SK-N-SH (cell line): Measurements from ENCODE around the gene TNS4. TPM values are rescaled to one million over a fixed set of nuclear protein-coding genes. Genes with fewer than 3 reads are reported as not detected.

Experiments
- CTCF ChIA-PET: fragments of 300-600, 350-600 bp; formaldehyde crosslinking; extraction: SDS; loops from one replicate; lab custom pipeline; 2021; lab: Yijun Ruan, JAX
- POLR2A ChIA-PET: fragments of 350-600 bp; sonication (Branson Sonifier 250); formaldehyde crosslinking; extraction: SDS; loops from one replicate; lab custom pipeline; 2020; ENCODE audit warnings: antibody characterized with exemption, inconsistent platforms; lab: Yijun Ruan, JAX
- DNase-seq: peaks from one replicate; pipeline ENCODE4 v3.0.0; 2012
- H2AFZ ChIP-seq: fragments of 200-600 bp; sonication (generic); 2 replicates; pipeline ENCODE4 v1.8.1; 2016; ENCODE audit warnings: antibody characterized with exemption, mild to moderate bottlenecking, low read depth
- H3F3A ChIP-seq: fragments of 200-600 bp; sonication (generic); replicated peaks from 2 replicates; pipeline ENCODE3; 2016; ENCODE audit warnings: antibody characterized with exemption, mild to moderate bottlenecking; ENCODE audit not compliant: insufficient read depth
- H3K27ac ChIP-seq, 2 experiments: fragments of 200-500 bp in 1 of 2; fragments of 200-600 bp in 1 of 2; sonication (Bioruptor generic) in 1 of 2; sonication (generic), shearing (Covaris generic) in 1 of 2; 2 replicates each; pipeline versions ENCODE4 v1.5.1 to v1.6.1; 2014 to 2016; ENCODE audit warnings: low read depth in 2 of 2, inconsistent platforms in 1 of 2, low read length in 1 of 2, mild to moderate bottlenecking in 1 of 2, mixed read lengths in 1 of 2
- H3K27me3 ChIP-seq: fragments of 200-600 bp; sonication (generic), shearing (Covaris generic); 2 replicates; pipeline ENCODE4 v1.6.1; 2016; ENCODE audit warnings: mixed run types; ENCODE audit not compliant: insufficient read depth
- H3K36me3 ChIP-seq, 2 experiments: fragments of 200-500 bp in 1 of 2; fragments of 200-600 bp in 1 of 2; sonication (Bioruptor generic) in 1 of 2; sonication (generic) in 1 of 2; replicated peaks in 1 of 2; 2 replicates each; pipeline versions ENCODE3 to v1.5.1; 2014 to 2016; ENCODE audit warnings: low read length in 1 of 2, mild to moderate bottlenecking in 1 of 2; ENCODE audit not compliant: insufficient read depth in 2 of 2, control insufficient read depth in 1 of 2
- H3K4me1 ChIP-seq, 2 experiments: fragments of 200-500 bp in 1 of 2; fragments of 200-600 bp in 1 of 2; sonication (Bioruptor generic) in 1 of 2; sonication (generic), shearing (Covaris generic) in 1 of 2; 2 replicates each; pipeline versions ENCODE4 v1.5.1 to v1.6.1; 2014 to 2016; ENCODE audit warnings: low read depth in 1 of 2, low read length in 1 of 2, mixed run types in 1 of 2; ENCODE audit not compliant: insufficient read depth in 2 of 2, control insufficient read depth in 1 of 2
- H3K4me2 ChIP-seq: fragments of 200-600 bp; sonication (generic), shearing (Covaris generic); 2 replicates; pipeline ENCODE4 v1.6.1; 2017; ENCODE audit warnings: mixed run types
- H3K4me3 ChIP-seq, 2 experiments: fragments of 200-500 bp in 1 of 2; fragments of 200-600 bp in 1 of 2; sonication (Bioruptor generic) in 1 of 2; sonication (generic), shearing (Covaris generic) in 1 of 2; 2 replicates each; pipeline versions ENCODE4 v1.5.1 to v1.8.1; 2014 to 2016; ENCODE audit warnings: low read depth in 2 of 2, inconsistent platforms in 1 of 2, low read length in 1 of 2, mild to moderate bottlenecking in 1 of 2, mixed read lengths in 1 of 2, moderate library complexity in 1 of 2
- H3K79me2 ChIP-seq: fragments of 200-600 bp; sonication (generic); 2 replicates; pipeline ENCODE4 v1.8.1; 2017; ENCODE audit warnings: mild to moderate bottlenecking; ENCODE audit not compliant: insufficient read depth
- H3K9ac ChIP-seq: fragments of 200-600 bp; sonication (generic); 2 replicates; pipeline ENCODE4 v1.6.1; 2017; ENCODE audit warnings: mixed run types
- H3K9me2 ChIP-seq: fragments of 200-600 bp; sonication (generic); 2 replicates; pipeline ENCODE4 v1.6.1; 2017; ENCODE audit warnings: mixed run types
- H3K9me3 ChIP-seq: fragments of 200-600 bp; sonication (generic); 2 replicates; pipeline ENCODE4 v1.6.1; 2017; ENCODE audit warnings: mixed run types, mild to moderate bottlenecking, moderate library complexity
- H4K20me1 ChIP-seq: fragments of 200-600 bp; sonication (generic); 2 replicates; pipeline ENCODE4 v1.6.1; 2017; ENCODE audit warnings: mild to moderate bottlenecking, mixed run types; ENCODE audit not compliant: insufficient read depth
- ELF1 ChIP-seq: IDR thresholded peaks from 2 replicates; pipeline ENCODE4 v1.4.0; 2012
- EP300 ChIP-seq, 2 experiments: IDR thresholded peaks; 2 replicates each; pipeline versions ENCODE4 v1.4.0 to v1.6.1; 2012; ENCODE audit warnings: borderline replicate concordance in 1 of 2, low read depth in 1 of 2, low read length in 1 of 2
- FOSL2 ChIP-seq: IDR thresholded peaks from 2 replicates; pipeline ENCODE4 v1.4.0; 2012; ENCODE audit warnings: low read depth, mild to moderate bottlenecking, moderate library complexity, borderline replicate concordance
- FOXM1 ChIP-seq: IDR thresholded peaks from 2 replicates; pipeline ENCODE4 v1.4.0; 2012; ENCODE audit warnings: low read depth, mild to moderate bottlenecking
- GABPA ChIP-seq: IDR thresholded peaks from 2 replicates; pipeline ENCODE4 v1.4.0; 2012; ENCODE audit warnings: low read depth, mild to moderate bottlenecking
- GATA2 ChIP-seq: sonication (generic); formaldehyde crosslinking; IDR thresholded peaks from 2 replicates; pipeline ENCODE4 v1.5.0; 2020; ENCODE audit warnings: mild to moderate bottlenecking, missing genetic modification reagents
- JUND ChIP-seq: IDR thresholded peaks from 2 replicates; pipeline ENCODE4 v1.4.0; 2012
- NFIC ChIP-seq: IDR thresholded peaks from 2 replicates; pipeline ENCODE4 v1.4.0; 2012; ENCODE audit warnings: borderline replicate concordance
- NRF1 ChIP-seq: IDR thresholded peaks from 2 replicates; pipeline ENCODE4 v1.6.1; 2012; ENCODE audit warnings: low read depth, mild to moderate bottlenecking, low read length
- RAD21 ChIP-seq: IDR thresholded peaks from 2 replicates; pipeline ENCODE4 v1.6.1; 2012; ENCODE audit warnings: mild to moderate bottlenecking, low read length
- SIN3A ChIP-seq: IDR thresholded peaks from 2 replicates; pipeline ENCODE4 v1.6.1; 2012; ENCODE audit warnings: low read depth, mild to moderate bottlenecking, low read length, moderate library complexity, borderline replicate concordance
- SMC3 ChIP-seq: IDR thresholded peaks from 2 replicates; pipeline ENCODE4 v1.6.1; 2012; ENCODE audit warnings: low read depth, low read length, improper control_type of control experiment
- TCF12 ChIP-seq: IDR thresholded peaks from 2 replicates; pipeline ENCODE4 v1.4.0; 2012
- WGBS: methylation state at CpG from one replicate; pipeline ENCODE4 v1.1.6; 2017; ENCODE audit warnings: low lambda C conversion rate; 5-methylcytosine and 5-hydroxymethylcytosine counted together
- polyA plus RNA-seq, 3 experiments: library from polyadenylated mRNA; depleted of rRNA; stranded (reverse); fragments of >200 nt; gene quantifications; 2 replicates each; pipeline ENCODE4 v1.2.3, GENCODE V29; 2012
- TF ChIP-seq, protein P1 (sequence below): IDR thresholded peaks from 2 replicates; pipeline ENCODE4; 2012
- TF ChIP-seq, protein P2 (sequence below): IDR thresholded peaks from 2 replicates; pipeline ENCODE4 v1.4.0; 2012; ENCODE audit warnings: low read depth, borderline replicate concordance

TNS4 gene
- polyA plus RNA-seq, 1 of the 3 experiments (the other 2 are of a cell fraction) = not detected

DNA sequence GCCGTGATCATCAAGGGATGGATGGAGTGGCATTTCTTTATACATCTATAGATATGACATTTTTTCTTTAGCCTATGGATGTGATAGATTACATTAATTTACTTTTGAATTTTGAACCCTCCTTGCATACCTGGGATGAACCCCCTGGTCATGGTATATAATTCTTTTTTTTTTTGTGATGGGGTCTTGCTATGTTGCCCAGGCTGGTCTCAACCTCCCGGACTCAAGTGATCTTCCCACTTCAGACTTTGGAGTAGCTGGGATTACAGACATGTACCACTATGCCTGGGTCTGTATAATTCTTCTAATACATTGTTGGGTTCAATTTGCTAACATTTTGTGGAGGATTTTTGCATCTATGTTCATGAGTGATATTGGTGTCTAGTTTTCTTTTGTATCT is 1.7 kb upstream of the TNS4 start:
- H3F3A ChIP-seq = peaks cover 4% of the 10 kb centered on the region
- no peak overlapping the region for H3K9ac ChIP-seq
- no peaks in the 10 kb centered on the region for H3K36me3 ChIP-seq
- H3K9me2 ChIP-seq = no peaks in the 10 kb centered on the region
- WGBS = 100% methylated on average over 2 of the region's 2 CpGs
- H3K79me2 ChIP-seq = no peaks in the 10 kb centered on the region
- H3K27me3 ChIP-seq = no peaks in the 10 kb centered on the region
- H3K4me1 ChIP-seq = peaks cover 5 to 11% of the 10 kb centered on the region in 2 experiments; a peak in 1 of 4 replicates
- TF ChIP-seq GABPA (no peak), NFIC (no peak), RAD21 (no peak), GATA2 (CRISPR knock-in tag) (no peak), FOSL2 (no peak), FOXM1 (no peak), SMC3 (no peak), SIN3A (no peak), JUND (no peak)
- TF ChIP-seq, protein P1, sequence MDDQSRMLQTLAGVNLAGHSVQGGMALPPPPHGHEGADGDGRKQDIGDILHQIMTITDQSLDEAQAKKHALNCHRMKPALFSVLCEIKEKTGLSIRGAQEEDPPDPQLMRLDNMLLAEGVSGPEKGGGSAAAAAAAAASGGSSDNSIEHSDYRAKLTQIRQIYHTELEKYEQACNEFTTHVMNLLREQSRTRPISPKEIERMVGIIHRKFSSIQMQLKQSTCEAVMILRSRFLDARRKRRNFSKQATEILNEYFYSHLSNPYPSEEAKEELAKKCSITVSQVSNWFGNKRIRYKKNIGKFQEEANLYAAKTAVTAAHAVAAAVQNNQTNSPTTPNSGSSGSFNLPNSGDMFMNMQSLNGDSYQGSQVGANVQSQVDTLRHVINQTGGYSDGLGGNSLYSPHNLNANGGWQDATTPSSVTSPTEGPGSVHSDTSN = no peak
- TF ChIP-seq, protein P2, sequence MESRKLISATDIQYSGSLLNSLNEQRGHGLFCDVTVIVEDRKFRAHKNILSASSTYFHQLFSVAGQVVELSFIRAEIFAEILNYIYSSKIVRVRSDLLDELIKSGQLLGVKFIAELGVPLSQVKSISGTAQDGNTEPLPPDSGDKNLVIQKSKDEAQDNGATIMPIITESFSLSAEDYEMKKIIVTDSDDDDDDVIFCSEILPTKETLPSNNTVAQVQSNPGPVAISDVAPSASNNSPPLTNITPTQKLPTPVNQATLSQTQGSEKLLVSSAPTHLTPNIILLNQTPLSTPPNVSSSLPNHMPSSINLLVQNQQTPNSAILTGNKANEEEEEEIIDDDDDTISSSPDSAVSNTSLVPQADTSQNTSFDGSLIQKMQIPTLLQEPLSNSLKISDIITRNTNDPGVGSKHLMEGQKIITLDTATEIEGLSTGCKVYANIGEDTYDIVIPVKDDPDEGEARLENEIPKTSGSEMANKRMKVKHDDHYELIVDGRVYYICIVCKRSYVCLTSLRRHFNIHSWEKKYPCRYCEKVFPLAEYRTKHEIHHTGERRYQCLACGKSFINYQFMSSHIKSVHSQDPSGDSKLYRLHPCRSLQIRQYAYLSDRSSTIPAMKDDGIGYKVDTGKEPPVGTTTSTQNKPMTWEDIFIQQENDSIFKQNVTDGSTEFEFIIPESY = no peak
- no peak overlapping the region for H3K4me3 ChIP-seq
- H4K20me1 ChIP-seq = no peaks in the 10 kb centered on the region
- no peak overlapping the region for H3K4me2 ChIP-seq
- no peak overlapping the region for H3K27ac ChIP-seq
- H3K9me3 ChIP-seq = no peaks in the 10 kb centered on the region
- POLR2A ChIA-PET = no interaction called here
- no peak overlapping the region for H2AFZ ChIP-seq
- no peak for DNase-seq
- CTCF ChIA-PET = interaction anchor here (2.4 kb wide), 1 partner anchor 27 kb away, joined by 14 read pairs; no protein-coding TSS in a partner anchor

DNA sequence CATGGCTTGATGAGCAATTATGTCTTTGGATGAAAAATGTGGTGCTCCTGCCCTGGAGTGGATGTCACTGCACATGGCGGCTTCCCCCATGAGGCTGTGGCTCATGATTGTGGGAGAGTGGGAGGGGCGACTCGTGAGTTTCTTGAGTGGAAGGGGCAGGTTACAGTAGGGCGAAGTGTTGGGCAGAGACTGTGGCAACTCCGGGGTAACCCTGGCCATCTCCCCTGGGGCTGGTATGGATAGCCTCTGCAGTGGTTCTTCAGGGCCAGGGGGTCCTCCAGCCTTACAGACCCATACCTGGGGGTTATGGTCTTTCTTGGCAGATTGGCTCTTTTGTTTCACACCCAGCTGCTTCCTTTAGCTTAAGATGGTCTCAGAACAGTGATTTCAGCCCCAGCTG is 1.3 kb upstream of the TNS4 start:
- Histone ChIP-seq H3K36me3 (no peaks in the 10 kb centered on the region), H2AFZ (no peak overlapping the region), H3K9ac (no peak overlapping the region), H3F3A (peaks cover 6% of the 10 kb centered on the region), H3K79me2 (no peaks in the 10 kb centered on the region), H3K4me3 (no peak overlapping the region), H3K9me3 (no peaks in the 10 kb centered on the region), H3K4me2 (no peak overlapping the region), H3K27ac (no peak overlapping the region), H3K27me3 (no peaks in the 10 kb centered on the region), H3K9me2 (no peaks in the 10 kb centered on the region), H3K4me1 (peaks cover 5 to 11% of the 10 kb centered on the region in 2 experiments; a peak in 1 of 4 replicates), H4K20me1 (no peaks in the 10 kb centered on the region)
- TF ChIP-seq SMC3 = no peak
- TF ChIP-seq TCF12 = no peak
- TF ChIP-seq ELF1 = no peak
- TF ChIP-seq, protein P1 = no peak
- TF ChIP-seq FOSL2 = no peak
- TF ChIP-seq NRF1 = no peak
- TF ChIP-seq GABPA = no peak
- TF ChIP-seq EP300 (IDR thresholded peaks at IDR 0.05; ENCODE audit: borderline replicate concordance in 1 of 2, low read depth in 1 of 2, low read length in 1 of 2) = no peak
- ChIA-PET POLR2A (no interaction called here), CTCF (interaction anchor here (1.3 to 2.4 kb wide), 2 partner anchors 27 to 88 kb away, joined by 3 to 14 read pairs; no protein-coding TSS in a partner anchor)
- 92% methylated on average over 3 of the region's 5 CpGs for WGBS
- no peak for DNase-seq
